Mucosa of stomach (tissue), 1 donor: ENCODE data around the gene RTKN2.

Experiments used
- H3K27me3 ChIP-seq: one replicate; pipeline ENCODE4 v1.7.0; 2013; ENCODE audit warnings: mild to moderate bottlenecking, low read length; ENCODE audit not compliant: control insufficient read depth, insufficient read depth
- H3K36me3 ChIP-seq: one replicate; pipeline ENCODE4 v1.7.0; 2013; ENCODE audit warnings: low read length; ENCODE audit not compliant: control insufficient read depth, insufficient read depth
- H3K4me1 ChIP-seq: one replicate; pipeline ENCODE4 v1.7.0; 2013; ENCODE audit warnings: mild to moderate bottlenecking, low read length; ENCODE audit not compliant: control insufficient read depth, insufficient read depth
- H3K4me3 ChIP-seq: one replicate; pipeline ENCODE4 v1.7.0; 2013; ENCODE audit warnings: low read length
- H3K9ac ChIP-seq: one replicate; pipeline ENCODE4 v1.7.0; 2013; ENCODE audit warnings: mild to moderate bottlenecking, low read length, moderate library complexity
- H3K9me3 ChIP-seq: one replicate; pipeline ENCODE4 v1.7.0; 2013; ENCODE audit warnings: mild to moderate bottlenecking, low read length, moderate library complexity; ENCODE audit not compliant: control insufficient read depth
- donor health status: Pancreatic carcinoma.

Gene RTKN2

DNA sequence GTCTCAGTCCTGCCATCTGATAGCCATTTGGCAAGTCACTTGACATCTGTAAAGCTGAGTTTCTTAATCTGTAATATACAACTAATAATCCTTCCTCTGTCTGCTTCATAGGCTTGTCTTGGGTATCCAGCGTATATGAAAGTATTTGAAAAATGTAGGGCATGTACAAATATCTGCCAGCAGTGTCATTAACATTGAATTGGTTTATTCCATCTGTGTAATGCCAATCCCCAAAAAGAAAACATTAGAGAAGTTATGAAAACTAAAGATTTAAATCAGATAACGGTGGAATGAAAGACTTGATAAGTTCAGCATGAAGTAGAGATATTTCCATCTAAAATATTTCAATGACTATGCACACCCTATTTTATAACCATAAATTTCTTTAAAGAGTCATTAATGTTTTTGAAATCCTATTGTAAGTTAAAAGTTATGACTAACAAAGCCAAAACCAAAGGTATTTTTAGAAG lies 9.8 kb upstream of the RTKN2 start:
- no peak overlapping the region for H3K4me3 ChIP-seq
- no peaks in the 10 kb centered on the region for H3K9me3 ChIP-seq
- peaks cover 3% of the 10 kb centered on the region for H3K27me3 ChIP-seq
- no peaks in the 10 kb centered on the region for H3K4me1 ChIP-seq
- no peaks in the 10 kb centered on the region for H3K36me3 ChIP-seq
- no peak overlapping the region for H3K9ac ChIP-seq

DNA sequence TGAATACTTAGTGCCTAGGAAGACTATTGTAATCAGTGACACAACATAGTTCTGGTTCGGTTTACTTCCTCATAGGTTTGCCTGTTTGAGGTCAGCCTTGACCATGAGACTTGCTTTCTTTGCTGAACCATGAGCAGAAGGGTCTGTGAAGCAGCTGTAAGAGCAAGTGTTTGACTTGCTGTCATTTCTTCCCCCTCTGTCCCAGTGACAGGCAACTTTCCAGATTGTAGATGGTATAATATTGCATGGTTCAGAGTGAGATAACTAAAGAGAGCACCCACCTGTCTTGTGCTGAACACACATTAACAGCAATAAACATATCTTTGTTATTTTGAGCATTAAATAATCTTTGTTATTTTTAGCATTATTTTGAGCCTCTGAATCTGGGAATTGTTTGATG lies 9.3 kb upstream of the RTKN2 start:
- no peaks in the 10 kb centered on the region for H3K4me1 ChIP-seq
- peaks cover 3% of the 10 kb centered on the region for H3K27me3 ChIP-seq
- H3K9ac ChIP-seq: no peak overlapping the region
- H3K36me3 ChIP-seq: no peaks in the 10 kb centered on the region
- no peaks in the 10 kb centered on the region for H3K9me3 ChIP-seq
- H3K4me3 ChIP-seq: no peak overlapping the region

DNA sequence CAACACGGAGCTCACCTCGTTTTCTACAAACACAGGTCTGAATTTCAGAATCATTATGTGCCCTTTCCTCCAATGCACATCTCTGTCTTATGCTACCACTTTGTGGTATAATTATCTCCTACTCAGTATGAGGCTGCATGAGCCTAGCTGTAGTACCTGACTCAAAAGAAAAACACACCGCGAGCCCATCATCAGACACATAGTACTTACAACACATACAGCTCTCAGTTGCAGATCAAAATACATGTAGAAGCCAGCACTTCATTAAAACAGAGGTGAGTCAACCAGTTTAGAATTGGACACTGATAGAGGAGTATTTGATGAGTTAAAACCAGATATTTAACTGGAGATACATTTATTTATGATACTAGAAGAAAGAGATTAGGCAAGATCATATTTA lies 1.4 kb upstream of the RTKN2 start:
- no peaks in the 10 kb centered on the region for H3K36me3 ChIP-seq
- no peak overlapping the region for H3K9ac ChIP-seq
- H3K9me3 ChIP-seq: no peaks in the 10 kb centered on the region
- no peak overlapping the region for H3K4me3 ChIP-seq
- H3K27me3 ChIP-seq: peaks cover 4% of the 10 kb centered on the region
- peaks cover 5% of the 10 kb centered on the region for H3K4me1 ChIP-seq

DNA sequence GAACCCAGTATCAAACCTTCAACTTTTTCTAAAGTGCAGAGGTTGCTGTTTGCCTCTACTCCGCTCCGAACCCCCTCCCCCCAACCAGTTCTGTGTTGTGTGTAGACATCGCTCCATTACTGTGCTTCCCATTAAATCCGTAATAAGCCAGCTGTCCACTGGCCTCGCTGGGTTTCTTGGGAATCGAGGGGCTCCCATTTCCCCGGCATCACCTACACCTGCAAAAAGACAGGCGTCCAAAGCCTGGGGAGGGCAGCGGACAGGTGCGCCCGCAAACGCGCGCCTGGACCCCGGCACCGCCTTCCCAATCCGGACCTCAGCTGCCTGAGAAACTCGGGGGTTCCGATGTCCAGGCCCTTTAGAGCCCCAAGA lies 631 bp downstream of the RTKN2 start:
- H3K4me3 ChIP-seq: peak overlapping the region; percentile 93
- peak overlapping the region; percentile 80 for H3K9ac ChIP-seq
- no peaks in the 10 kb centered on the region for H3K36me3 ChIP-seq
- no peaks in the 10 kb centered on the region for H3K9me3 ChIP-seq
- H3K4me1 ChIP-seq: peaks cover 5% of the 10 kb centered on the region
- peaks cover 4% of the 10 kb centered on the region for H3K27me3 ChIP-seq

DNA sequence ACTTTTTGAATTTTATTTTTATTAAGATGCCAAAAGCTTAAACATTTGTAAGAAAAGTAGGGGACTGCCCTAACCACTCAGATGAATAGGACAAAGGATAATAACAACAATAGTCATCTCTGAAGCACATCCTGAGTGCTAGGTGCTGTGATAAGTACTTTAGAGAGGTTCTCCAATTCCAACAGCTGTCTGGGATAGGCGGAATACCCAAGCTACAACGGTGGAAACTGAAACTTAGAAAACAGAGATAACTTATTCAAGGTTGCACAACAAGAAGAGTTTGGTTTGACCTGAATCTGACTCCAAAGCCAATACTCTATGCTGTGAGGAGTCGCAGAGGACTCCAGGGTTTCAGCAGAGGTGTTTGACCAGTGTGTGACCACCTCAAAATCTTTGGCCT lies 2.0 kb downstream of the RTKN2 start:
- Histone ChIP-seq H3K27me3 (peaks cover 4% of the 10 kb centered on the region), H3K4me3 (no peak overlapping the region), H3K4me1 (peaks cover 5% of the 10 kb centered on the region), H3K36me3 (no peaks in the 10 kb centered on the region), H3K9ac (no peak overlapping the region), H3K9me3 (no peaks in the 10 kb centered on the region)

DNA sequence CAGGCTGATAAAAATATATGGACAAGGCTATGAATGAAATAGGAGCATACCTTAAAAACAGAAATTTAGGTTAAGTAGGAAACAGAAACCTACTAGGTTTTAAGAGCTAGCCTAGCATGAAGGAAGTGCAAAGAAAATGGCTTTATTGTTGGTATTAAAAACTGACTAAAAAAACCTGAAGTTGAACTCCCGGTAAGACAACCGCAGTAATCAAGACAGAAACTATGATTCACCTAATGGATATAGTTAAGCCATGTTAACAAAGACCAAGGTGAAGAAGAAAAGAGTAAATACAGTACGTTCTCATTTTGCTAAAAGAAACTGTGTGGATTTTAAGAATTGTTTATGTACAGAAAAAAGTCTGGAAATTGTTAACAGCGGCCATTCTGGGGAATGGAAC lies 2.5 kb downstream of the RTKN2 start:
- Histone ChIP-seq H3K4me3 (no peak overlapping the region), H3K4me1 (peaks cover 5% of the 10 kb centered on the region), H3K27me3 (peaks cover 4% of the 10 kb centered on the region), H3K36me3 (no peaks in the 10 kb centered on the region), H3K9me3 (no peaks in the 10 kb centered on the region), H3K9ac (no peak overlapping the region)

DNA sequence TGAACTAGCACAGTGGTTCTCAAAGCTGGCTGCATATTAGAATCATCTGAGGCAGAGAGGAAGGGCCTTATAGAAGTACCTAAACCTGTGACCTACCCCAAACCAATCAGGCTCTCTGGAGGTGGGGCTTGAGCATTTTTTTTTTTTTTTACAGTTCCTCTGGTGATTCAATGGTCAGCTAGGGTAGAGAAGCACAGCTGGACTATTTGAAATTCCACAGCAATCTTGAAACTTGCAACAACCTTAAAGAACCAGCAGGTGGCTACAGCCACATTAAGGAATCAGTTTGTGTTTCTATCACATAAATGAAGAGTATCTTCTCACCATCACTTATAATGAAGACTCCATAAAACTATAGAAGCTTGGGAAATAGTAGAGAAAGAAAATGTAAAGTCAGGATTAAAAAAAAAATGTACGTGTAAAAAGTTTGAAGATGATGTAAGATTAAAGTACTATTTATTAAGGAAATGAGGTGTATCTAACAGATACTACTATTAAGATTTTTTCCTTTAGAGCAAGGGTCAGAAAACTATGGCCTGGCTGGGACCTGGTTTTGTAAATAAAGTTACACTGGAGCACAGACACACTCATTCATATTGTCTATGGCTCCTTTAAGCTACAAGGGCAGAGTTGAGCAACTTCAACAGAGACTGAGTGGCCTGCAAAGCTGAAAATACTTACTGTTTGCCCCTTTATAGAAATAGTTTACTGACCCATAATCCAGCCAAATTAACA lies 3.8 kb downstream of the RTKN2 start:
- H3K9ac ChIP-seq: no peak overlapping the region
- no peak overlapping the region for H3K4me3 ChIP-seq
- H3K36me3 ChIP-seq: no peaks in the 10 kb centered on the region
- H3K4me1 ChIP-seq: peaks cover 5% of the 10 kb centered on the region
- no peaks in the 10 kb centered on the region for H3K9me3 ChIP-seq
- H3K27me3 ChIP-seq: peaks cover 4% of the 10 kb centered on the region

DNA sequence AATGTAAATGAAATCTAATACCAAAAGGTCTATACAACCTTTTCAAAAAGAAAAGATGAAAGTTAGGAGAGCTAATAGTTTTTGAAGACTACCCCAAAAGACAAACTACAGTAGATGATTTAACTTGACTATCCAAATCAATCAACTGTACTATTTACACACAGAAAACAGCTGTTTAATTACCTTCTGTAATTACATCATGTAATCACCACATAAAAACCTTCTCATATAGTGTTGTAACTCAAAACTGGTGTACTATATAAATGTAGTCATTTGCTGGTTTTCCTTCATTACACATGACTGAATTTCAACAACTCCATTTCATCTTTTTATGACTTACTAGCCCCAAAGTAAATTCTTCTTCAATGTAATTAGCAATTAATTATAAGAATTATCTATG lies 4.5 kb downstream of the RTKN2 start:
- no peaks in the 10 kb centered on the region for H3K9me3 ChIP-seq
- no peak overlapping the region for H3K4me3 ChIP-seq
- no peaks in the 10 kb centered on the region for H3K36me3 ChIP-seq
- no peaks in the 10 kb centered on the region for H3K27me3 ChIP-seq
- no peak overlapping the region for H3K9ac ChIP-seq
- peaks cover 5% of the 10 kb centered on the region for H3K4me1 ChIP-seq

DNA sequence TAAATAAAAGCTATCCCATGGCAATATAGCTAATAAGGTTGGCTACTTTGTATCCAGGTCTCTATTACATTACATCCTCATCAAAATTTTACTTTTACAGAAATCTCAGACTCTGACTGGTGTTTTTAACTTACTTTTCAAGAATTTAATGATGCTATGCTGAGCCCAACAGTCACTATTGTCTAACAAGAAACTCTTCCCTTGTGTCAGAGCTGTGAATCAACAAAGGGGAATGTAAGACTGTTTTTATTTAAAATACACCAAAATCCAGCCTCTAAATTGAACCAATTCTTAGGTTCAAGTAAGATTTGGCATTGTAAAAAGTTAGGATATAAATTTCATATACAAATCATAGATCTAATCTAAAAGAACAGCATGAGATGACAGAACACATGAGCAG lies 7.0 kb downstream of the RTKN2 start:
- peaks cover 3% of the 10 kb centered on the region for H3K4me1 ChIP-seq
- no peak overlapping the region for H3K9ac ChIP-seq
- no peak overlapping the region for H3K4me3 ChIP-seq
- H3K36me3 ChIP-seq: no peaks in the 10 kb centered on the region
- H3K27me3 ChIP-seq: no peaks in the 10 kb centered on the region
- no peaks in the 10 kb centered on the region for H3K9me3 ChIP-seq

DNA sequence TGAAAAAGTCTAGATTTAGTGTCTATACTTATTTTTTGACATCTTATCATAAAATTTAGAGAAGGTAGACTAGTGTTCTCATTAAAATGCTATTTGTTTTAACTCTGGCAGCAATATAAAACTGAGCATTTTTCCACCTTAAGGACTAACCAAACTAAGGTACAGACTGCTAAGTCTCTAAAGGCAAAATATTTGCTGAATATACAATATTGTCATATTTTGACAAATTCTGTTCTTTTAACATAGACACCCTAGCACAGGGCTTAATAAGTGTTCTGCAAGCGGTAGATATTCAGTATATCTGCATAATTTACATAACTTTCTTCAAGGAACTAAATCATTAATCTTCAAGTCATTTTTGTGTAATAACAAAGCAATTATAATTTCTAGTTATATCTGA lies 8.6 kb downstream of the RTKN2 start:
- Histone ChIP-seq H3K9ac (no peak overlapping the region), H3K36me3 (no peaks in the 10 kb centered on the region), H3K9me3 (no peaks in the 10 kb centered on the region), H3K27me3 (no peaks in the 10 kb centered on the region), H3K4me1 (no peaks in the 10 kb centered on the region), H3K4me3 (no peak overlapping the region)

DNA sequence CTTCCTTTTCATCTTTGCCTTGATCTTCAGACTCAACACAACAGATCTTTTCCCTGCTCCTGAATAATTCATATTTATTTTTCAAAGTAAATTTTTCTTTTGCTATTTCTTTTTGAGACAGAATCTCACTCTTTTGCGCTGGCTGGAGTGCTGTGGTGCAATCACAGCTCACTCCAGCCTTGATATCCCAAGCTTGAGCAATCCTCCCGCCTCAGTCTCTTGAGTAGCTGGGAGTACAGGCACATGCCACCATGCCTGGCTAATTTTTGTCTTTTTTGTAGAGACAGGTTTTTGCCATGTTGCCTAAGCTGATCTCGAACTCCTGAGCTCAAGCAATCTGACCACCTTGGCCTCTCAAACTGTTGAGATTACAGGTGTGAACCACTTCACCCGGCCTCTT lies 9.2 kb downstream of the RTKN2 start:
- Histone ChIP-seq H3K9me3 (no peaks in the 10 kb centered on the region), H3K36me3 (no peaks in the 10 kb centered on the region), H3K4me3 (no peak overlapping the region), H3K4me1 (no peaks in the 10 kb centered on the region), H3K9ac (no peak overlapping the region), H3K27me3 (no peaks in the 10 kb centered on the region)

DNA sequence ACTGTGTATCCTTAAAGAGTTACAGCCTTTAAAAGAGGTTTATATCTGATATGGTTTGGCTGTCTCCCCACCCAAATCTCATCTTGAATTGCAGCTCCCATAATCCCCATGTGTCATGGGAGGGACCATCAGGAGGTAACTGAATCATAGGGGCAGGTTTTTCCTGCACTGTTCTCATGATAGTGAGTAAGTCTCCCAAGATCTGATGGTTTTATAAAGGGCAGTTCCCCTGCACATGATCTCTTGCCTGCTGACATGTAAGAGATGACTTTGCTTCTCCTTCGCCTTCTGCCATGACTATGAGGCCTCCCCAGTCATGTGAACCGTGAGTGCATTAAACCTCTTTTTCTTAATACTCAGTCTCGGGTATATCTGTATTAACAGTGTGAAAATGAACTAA lies 9.7 kb downstream of the RTKN2 start:
- H3K36me3 ChIP-seq: no peaks in the 10 kb centered on the region
- no peak overlapping the region for H3K4me3 ChIP-seq
- H3K4me1 ChIP-seq: no peaks in the 10 kb centered on the region
- no peak overlapping the region for H3K9ac ChIP-seq
- H3K9me3 ChIP-seq: no peaks in the 10 kb centered on the region
- no peaks in the 10 kb centered on the region for H3K27me3 ChIP-seq

DNA sequence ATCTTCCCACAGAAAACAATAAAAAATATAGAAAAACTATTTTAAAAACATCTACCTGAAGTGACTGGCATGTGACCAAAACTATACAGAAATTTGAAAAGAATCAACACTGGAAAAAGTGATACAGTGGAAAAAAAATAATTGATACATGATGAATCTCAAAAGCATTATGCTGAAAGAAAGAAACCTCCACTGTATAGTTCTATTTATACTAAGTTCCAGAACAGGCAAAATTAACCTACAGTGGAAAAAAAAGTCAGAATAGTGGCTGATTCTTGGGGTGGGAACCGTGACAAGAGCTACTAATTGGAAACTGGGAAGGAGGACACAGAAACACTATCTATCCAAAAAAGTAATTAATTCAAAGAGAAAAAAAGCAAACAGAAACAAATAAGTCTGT lies 14.9 kb downstream of the RTKN2 start:
- Histone ChIP-seq H3K27me3 (no peaks in the 10 kb centered on the region), H3K4me1 (no peaks in the 10 kb centered on the region), H3K9me3 (no peaks in the 10 kb centered on the region), H3K36me3 (no peaks in the 10 kb centered on the region), H3K9ac (no peak overlapping the region), H3K4me3 (no peak overlapping the region)
